ENCODE measurements around the gene LRIG1.
A peak's percentile ranks its signal among the peaks of the same experiment; 100 is the strongest.

Gene LRIG1

GRCh38 chr3:66409771-66410754, 90.8 kb downstream of the LRIG1 start:
- DNase-seq (no peak), ATAC-seq (ENCODE audit: insufficient read depth, low read depth) (no peak)
- Histone ChIP-seq H3K4me2 (ENCODE audit: insufficient read depth, low read length) (no peak overlapping the region), H3K27ac (ENCODE audit: low read length) (no peak overlapping the region), H3K79me2 (ENCODE audit: insufficient read depth, low read length) (no peaks in the 10 kb centered on the region), H3K9ac (ENCODE audit: low read depth, low read length) (no peak overlapping the region), H3K4me3 (ENCODE audit: low read depth in 1 of 2, low read length in 2 of 2) (no peak overlapping the region), H2AFZ (ENCODE audit: low read depth, low read length) (no peak overlapping the region), H3K4me1 (ENCODE audit: insufficient read depth, low read length) (0 out of 2 replicates have a peak, but pooled peaks cover 3% of the 10 kb centered on the region), H4K20me1 (ENCODE audit: insufficient read depth, low read length) (no peaks in the 10 kb centered on the region), H3K36me3 (ENCODE audit: insufficient read depth, low read length) (peaks cover 36% of the 10 kb centered on the region), H3K9me3 (ENCODE audit: insufficient read depth, low read length, severe bottlenecking) (no peaks in the 10 kb centered on the region), H3K27me3 (ENCODE audit: insufficient read depth, low read length, poor library complexity) (no peaks in the 10 kb centered on the region)
- no peak for TF ChIP-seq EZH2 (IDR thresholded peaks at IDR 0.05; ENCODE audit: borderline replicate concordance, low read depth, low read length, severe bottlenecking)
- TF ChIP-seq CTCF (IDR thresholded peaks at IDR 0.05; ENCODE audit: borderline replicate concordance, extremely low read depth, low read length, poor library complexity, severe bottlenecking), result no peak

- H3K9ac ChIP-seq (ENCODE audit: low read depth, low read length), result no peak overlapping the region
- H3K4me3 ChIP-seq (ENCODE audit: low read depth in 1 of 2, low read length in 2 of 2), result no peak overlapping the region
- H3K27ac ChIP-seq (ENCODE audit: low read length), result no peak overlapping the region
- H3K9me3 ChIP-seq (ENCODE audit: insufficient read depth, low read length, severe bottlenecking), result no peaks in the 10 kb centered on the region
- no peaks in the 10 kb centered on the region for H3K27me3 ChIP-seq (ENCODE audit: insufficient read depth, low read length, poor library complexity)
- H4K20me1 ChIP-seq (ENCODE audit: insufficient read depth, low read length), result no peaks in the 10 kb centered on the region
- H3K79me2 ChIP-seq (ENCODE audit: insufficient read depth, low read length), result no peaks in the 10 kb centered on the region
- DNase-seq, result peak; percentile 73
- TF ChIP-seq EZH2 (IDR thresholded peaks at IDR 0.05; ENCODE audit: borderline replicate concordance, low read depth, low read length, severe bottlenecking) (no peak), CTCF (IDR thresholded peaks at IDR 0.05; ENCODE audit: borderline replicate concordance, extremely low read depth, low read length, poor library complexity, severe bottlenecking) (peak; percentile 92)
- no peak overlapping the region for H3K4me2 ChIP-seq (ENCODE audit: insufficient read depth, low read length)
- 0 out of 2 replicates have a peak, but pooled peaks cover 3% of the 10 kb centered on the region for H3K4me1 ChIP-seq (ENCODE audit: insufficient read depth, low read length)
- peaks cover 33% of the 10 kb centered on the region for H3K36me3 ChIP-seq (ENCODE audit: insufficient read depth, low read length)
- ATAC-seq (ENCODE audit: insufficient read depth, low read depth), result peak; percentile 93
- H2AFZ ChIP-seq (ENCODE audit: low read depth, low read length), result no peak overlapping the region
These were observed 93.1 kb downstream of the LRIG1 start for GRCh38 chr3:66407611-66408218.

GRCh38 chr3:66406831-66407610, 93.8 kb downstream of the LRIG1 start:
- Histone ChIP-seq H3K36me3 (ENCODE audit: insufficient read depth, low read length) (peaks cover 27% of the 10 kb centered on the region), H3K4me2 (ENCODE audit: insufficient read depth, low read length) (no peak overlapping the region), H4K20me1 (ENCODE audit: insufficient read depth, low read length) (no peaks in the 10 kb centered on the region), H3K27me3 (ENCODE audit: insufficient read depth, low read length, poor library complexity) (no peaks in the 10 kb centered on the region), H3K9me3 (ENCODE audit: insufficient read depth, low read length, severe bottlenecking) (no peaks in the 10 kb centered on the region), H3K4me1 (ENCODE audit: insufficient read depth, low read length) (0 out of 2 replicates have a peak, but pooled peaks cover 3% of the 10 kb centered on the region), H3K27ac (ENCODE audit: low read length) (no peak overlapping the region), H3K9ac (ENCODE audit: low read depth, low read length) (no peak overlapping the region), H3K79me2 (ENCODE audit: insufficient read depth, low read length) (no peaks in the 10 kb centered on the region), H2AFZ (ENCODE audit: low read depth, low read length) (no peak overlapping the region), H3K4me3 (ENCODE audit: low read depth in 1 of 2, low read length in 2 of 2) (no peak overlapping the region)
- DNase-seq, result no peak
- TF ChIP-seq CTCF (IDR thresholded peaks at IDR 0.05; ENCODE audit: borderline replicate concordance, extremely low read depth, low read length, poor library complexity, severe bottlenecking) (no peak), EZH2 (IDR thresholded peaks at IDR 0.05; ENCODE audit: borderline replicate concordance, low read depth, low read length, severe bottlenecking) (no peak)
- ATAC-seq (ENCODE audit: insufficient read depth, low read depth), result no peak
